Aorta (tissue), 5 donors: ENCODE measurements around the gene MRAS. TPM values are rescaled to one million over a fixed set of nuclear protein-coding genes. Genes with fewer than 3 reads are reported as not detected.

Source experiments
- ATAC-seq: fragments of 200-7000 bp; cut with Tn5 transposase; one replicate; pipeline ENCODE4 v1.9.1; 2022; ENCODE audit warnings: moderate library complexity; ENCODE audit not compliant: low FRiP score
- DNase-seq, 2 donors: peaks; one replicate each; pipeline ENCODE4 v3.0.0-alpha.2; 2020
- H3K27ac ChIP-seq, 2 donors: one replicate each; pipeline ENCODE4 v1.5.1; 2013; ENCODE audit warnings: low read length in 2 of 2, mild to moderate bottlenecking in 2 of 2, moderate library complexity in 2 of 2, control low read depth in 1 of 2, inconsistent platforms in 1 of 2, low read depth in 1 of 2
- H3K27me3 ChIP-seq, 2 donors: one replicate each; pipeline ENCODE4 v1.6.1; 2013; ENCODE audit warnings: control low read depth in 1 of 2, low read length in 1 of 2, mild to moderate bottlenecking in 1 of 2, moderate library complexity in 1 of 2; ENCODE audit not compliant: insufficient read depth in 2 of 2, control insufficient read depth in 1 of 2
- H3K36me3 ChIP-seq, 2 donors: one replicate each; pipeline ENCODE4 v1.6.1; 2013; ENCODE audit warnings: control low read depth in 1 of 2, low read length in 1 of 2, mild to moderate bottlenecking in 1 of 2; ENCODE audit not compliant: insufficient read depth in 2 of 2, control insufficient read depth in 1 of 2
- H3K4me1 ChIP-seq, 2 donors: one replicate each; pipeline ENCODE4 v1.6.1; 2013; ENCODE audit warnings: low read length in 2 of 2, control low read depth in 1 of 2, mild to moderate bottlenecking in 1 of 2, moderate library complexity in 1 of 2; ENCODE audit not compliant: insufficient read depth in 2 of 2, control insufficient read depth in 1 of 2
- H3K4me3 ChIP-seq, 2 donors: one replicate each; pipeline ENCODE4 v1.5.1; 2013; ENCODE audit warnings: low read length in 2 of 2, control low read depth in 1 of 2, mild to moderate bottlenecking in 1 of 2
- H3K9me3 ChIP-seq: one replicate; pipeline ENCODE4 v1.6.1; 2013; ENCODE audit warnings: mild to moderate bottlenecking, low read length; ENCODE audit not compliant: control insufficient read depth
- WGBS, 2 donors: extraction: QIAGEN DNeasy Blood & Tissue Kit; methylation state at CpG; one replicate each; pipeline ENCODE4 v1.1.7; 2013; 5-methylcytosine and 5-hydroxymethylcytosine counted together
- intact Hi-C, 2 donors: fragments of 100-400 bp; cut with DNase I; formaldehyde crosslinking; loops; one replicate each; pipeline versions ENCODE4 v1.14.2 to v1.15.0; 2022
- polyA plus RNA-seq, 2 donors: library from polyadenylated mRNA; stranded (reverse); fragments of 200-250 nt; gene quantifications; one replicate each; pipeline ENCODE4 v1.2.3, GENCODE V29; 2013
- total RNA-seq, 2 donors: library from RNA; stranded (reverse); fragmentation: NEBNext Ultra II Directional; extraction: Animal tissue kit (Norgen Biotek cat#: 25700); gene quantifications; one replicate each; pipeline ENCODE4 v1.2.1, GENCODE V29; 2021
- donor health status: healthy with polysubstance abuse.
- donor health status: Bipolar disorder and iron deficiency.
- donor health status: DM: no; HTN: no; CAD: no.
- donor health status: DM: no; HTN: no; CAD: no.
- donor health status: DM: yes; HTN: yes; CAD: no.

Gene MRAS
- total and polyA plus RNA-seq, 4 donors = 22.8 to 68.1 (median 39.9) TPM

GRCh38 chr3:138369151-138369900, 20.9 kb downstream of the MRAS start:
- no peak for DNase-seq
- Histone ChIP-seq H3K4me1 (no peaks in the 10 kb centered on the region), H3K36me3 (no peaks in the 10 kb centered on the region), H3K27me3 (no peaks in the 10 kb centered on the region), H3K9me3 (no peaks in the 10 kb centered on the region), H3K27ac (no peak overlapping the region), H3K4me3 (no peak overlapping the region)
- 69 to 71% methylated on average over 8 of the region's 8 CpGs for WGBS, 2 donors
- no peak for ATAC-seq
- intact Hi-C loops = no loop called here

GRCh38 chr3:138370321-138370720, 21.9 kb downstream of the MRAS start:
- no peak for DNase-seq
- WGBS, 2 donors = 85 to 94% methylated on average over 8 of the region's 8 CpGs
- H3K4me1 ChIP-seq = no peaks in the 10 kb centered on the region
- no peak overlapping the region for H3K27ac ChIP-seq
- ATAC-seq = no peak
- H3K27me3 ChIP-seq = no peaks in the 10 kb centered on the region
- H3K9me3 ChIP-seq = no peaks in the 10 kb centered on the region
- no peak overlapping the region for H3K4me3 ChIP-seq
- H3K36me3 ChIP-seq = no peaks in the 10 kb centered on the region
- intact Hi-C loops = no loop called here

GRCh38 chr3:138371070-138371965, 22.9 kb downstream of the MRAS start:
- intact Hi-C loops = no loop called here
- DNase-seq (no peak), ATAC-seq (no peak)
- Histone ChIP-seq H3K27ac (no peak overlapping the region), H3K36me3 (no peaks in the 10 kb centered on the region), H3K27me3 (no peaks in the 10 kb centered on the region), H3K4me1 (no peaks in the 10 kb centered on the region), H3K9me3 (no peaks in the 10 kb centered on the region), H3K4me3 (no peak overlapping the region)
- 92 to 96% methylated on average over 9 of the region's 9 CpGs for WGBS, 2 donors

- H3K9me3 ChIP-seq = no peaks in the 10 kb centered on the region
- no peaks in the 10 kb centered on the region for H3K27me3 ChIP-seq
- H3K36me3 ChIP-seq = peaks cover 0 to 1% of the 10 kb centered on the region in 2 donors
- no peak overlapping the region for H3K27ac ChIP-seq
- no peaks in the 10 kb centered on the region for H3K4me1 ChIP-seq
- WGBS, 2 donors = 87 to 90% methylated on average over 7 of the region's 7 CpGs
- H3K4me3 ChIP-seq = no peak overlapping the region
- ATAC-seq (no peak), DNase-seq (no peak)
- intact Hi-C loops = no loop called here
These were observed 24.8 kb downstream of the MRAS start for GRCh38 chr3:138373087-138373735.

GRCh38 chr3:138373736-138374094, 25.3 kb downstream of the MRAS start:
- Histone ChIP-seq H3K27me3 (no peaks in the 10 kb centered on the region), H3K36me3 (peaks cover 0 to 2% of the 10 kb centered on the region in 2 donors), H3K4me3 (no peak overlapping the region), H3K9me3 (no peaks in the 10 kb centered on the region), H3K27ac (no peak overlapping the region), H3K4me1 (no peaks in the 10 kb centered on the region)
- ATAC-seq = no peak
- WGBS, 2 donors = 94 to 98% methylated on average over 5 of the region's 5 CpGs
- no peak for DNase-seq
- intact Hi-C loops = no loop called here

GRCh38 chr3:138374573-138375134, 26.3 kb downstream of the MRAS start:
- H3K4me1 ChIP-seq = no peaks in the 10 kb centered on the region
- no peak overlapping the region for H3K27ac ChIP-seq
- no peaks in the 10 kb centered on the region for H3K9me3 ChIP-seq
- H3K4me3 ChIP-seq = no peak overlapping the region
- 42 to 66% methylated on average over 2 of the region's 2 CpGs for WGBS, 2 donors
- ATAC-seq = no peak
- H3K36me3 ChIP-seq = peaks cover 0 to 2% of the 10 kb centered on the region in 2 donors
- no peaks in the 10 kb centered on the region for H3K27me3 ChIP-seq
- no peak for DNase-seq
- intact Hi-C loops = no loop called here

- 80% methylated on average over 4 of the region's 4 CpGs for WGBS, 2 donors
- H3K4me1 ChIP-seq = no peaks in the 10 kb centered on the region
- H3K27me3 ChIP-seq = no peaks in the 10 kb centered on the region
- H3K27ac ChIP-seq = no peak overlapping the region
- no peak overlapping the region for H3K4me3 ChIP-seq
- ATAC-seq (no peak), DNase-seq (no peak)
- intact Hi-C loops = no loop called here
- no peaks in the 10 kb centered on the region for H3K9me3 ChIP-seq
- peaks cover 0 to 2% of the 10 kb centered on the region in 2 donors for H3K36me3 ChIP-seq
These were observed 27.1 kb downstream of the MRAS start for GRCh38 chr3:138375447-138375846.

GRCh38 chr3:138376663-138377062, 28.3 kb downstream of the MRAS start:
- no peak overlapping the region for H3K27ac ChIP-seq
- ATAC-seq = no peak
- DNase-seq = no peak
- no peaks in the 10 kb centered on the region for H3K9me3 ChIP-seq
- H3K27me3 ChIP-seq = no peaks in the 10 kb centered on the region
- H3K4me1 ChIP-seq = no peaks in the 10 kb centered on the region
- 64 to 72% methylated on average over 2 of the region's 2 CpGs for whole genome bisulfite sequencing, 2 donors
- intact Hi-C loops = no loop called here
- peaks cover 0 to 2% of the 10 kb centered on the region in 2 donors for H3K36me3 ChIP-seq
- no peak overlapping the region for H3K4me3 ChIP-seq
